Measurements from ENCODE around the gene MC1R.

DNA sequence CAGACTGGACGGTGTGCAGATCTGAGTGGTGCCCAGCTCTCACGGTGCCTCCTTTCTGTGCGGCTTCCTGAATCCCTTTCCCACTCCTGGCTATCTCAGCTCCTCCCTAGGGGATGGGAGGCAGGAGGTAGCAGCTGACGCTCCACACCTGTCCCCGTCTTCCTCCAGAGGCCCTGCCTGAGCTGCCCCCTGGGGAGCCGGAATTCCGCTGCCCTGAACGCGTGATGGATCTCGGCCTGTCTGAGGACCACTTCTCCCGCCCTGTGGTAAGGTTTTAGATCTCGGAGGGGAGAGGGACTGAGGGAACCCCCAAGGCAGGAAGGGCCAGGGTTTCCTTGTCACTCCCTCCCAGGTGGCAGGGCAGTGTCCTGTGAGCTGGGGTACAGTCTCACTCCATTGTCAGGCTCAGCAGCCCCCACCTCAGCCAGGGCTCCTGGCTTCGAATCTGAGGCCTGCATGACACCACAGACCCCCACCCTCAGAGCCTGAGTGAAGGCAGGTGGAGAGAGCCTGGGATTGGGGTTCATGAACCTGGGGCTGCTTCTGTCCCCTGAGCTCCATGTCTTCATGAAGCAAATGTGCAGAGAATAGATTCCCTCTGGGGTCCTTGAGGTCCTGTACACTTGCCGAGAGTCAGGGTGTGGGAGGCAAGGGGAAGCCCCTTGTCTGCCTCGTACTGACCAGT lies 36.5 kb downstream of the MC1R start:
- TF ChIP-seq CTCF (conservative IDR thresholded peaks at IDR 0.05) (no peak), EZH2 (IDR thresholded peaks at IDR 0.05; ENCODE audit: low read depth) (no peak)
